Measurements from ENCODE around the gene GCNT4.

GCNT4 gene

DNA sequence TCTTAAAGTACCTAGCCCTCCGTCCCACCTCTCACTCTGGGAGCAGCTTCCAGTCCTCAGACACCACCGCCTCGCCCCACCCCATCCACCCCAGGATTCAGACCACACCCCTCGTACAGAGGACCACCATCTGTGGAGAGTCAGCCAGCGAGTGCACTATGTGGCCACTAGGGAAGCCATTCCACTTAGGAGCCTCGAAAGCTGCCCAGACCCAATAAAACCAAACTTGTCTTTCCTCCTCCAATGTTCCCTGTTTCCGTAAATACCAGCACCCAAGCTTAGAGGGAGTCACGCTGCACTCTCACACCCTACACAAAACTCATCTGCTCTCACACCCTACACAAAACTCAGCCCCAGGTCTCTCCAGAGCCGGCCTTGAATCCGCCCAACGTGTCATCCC, 1.9 kb downstream of the GCNT4 start:
- DNase-seq (ENCODE audit: low read depth): no peak

DNA sequence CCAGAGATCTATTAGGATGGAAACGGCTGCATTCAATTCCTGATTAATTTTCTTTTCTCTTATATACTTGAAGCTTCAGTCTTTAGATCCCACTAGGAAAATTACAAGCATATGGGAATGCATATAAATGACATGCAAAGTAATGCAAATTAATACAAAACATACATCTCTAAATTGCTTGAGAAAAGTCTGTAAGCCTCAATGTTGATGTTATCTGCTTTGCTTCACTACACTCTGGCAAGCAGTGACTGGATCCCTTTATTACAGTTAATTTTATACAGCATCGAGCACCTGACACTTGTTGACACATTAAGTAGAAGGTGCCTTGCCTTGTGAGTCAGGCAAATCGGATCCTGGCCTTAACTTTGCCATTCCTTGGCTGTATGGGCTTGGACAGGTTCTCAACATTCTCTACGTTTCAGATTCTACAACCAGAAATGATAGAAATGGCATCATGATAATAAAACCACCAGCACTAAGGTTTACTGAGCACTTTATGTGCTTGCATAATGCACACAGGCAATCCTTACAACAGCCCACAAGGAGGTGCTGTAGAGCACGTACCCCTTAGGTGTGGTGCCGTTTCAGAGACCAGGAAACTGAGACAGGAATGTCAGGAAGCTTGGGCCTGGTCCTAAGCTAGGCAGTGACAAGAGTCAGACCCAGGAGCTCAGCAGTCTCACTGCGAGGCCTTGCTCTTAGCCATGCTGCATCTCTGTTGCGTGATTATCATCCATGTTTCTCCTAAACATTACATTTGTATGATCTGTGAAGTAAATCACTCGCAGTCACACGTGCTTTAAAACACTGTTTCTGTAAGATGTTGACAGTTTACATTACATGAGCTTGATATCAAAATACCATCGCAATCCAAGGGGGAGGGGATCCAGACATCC, 2.7 kb downstream of the GCNT4 start:
- DNase-seq (ENCODE audit: low read depth): peak; percentile 52

DNA sequence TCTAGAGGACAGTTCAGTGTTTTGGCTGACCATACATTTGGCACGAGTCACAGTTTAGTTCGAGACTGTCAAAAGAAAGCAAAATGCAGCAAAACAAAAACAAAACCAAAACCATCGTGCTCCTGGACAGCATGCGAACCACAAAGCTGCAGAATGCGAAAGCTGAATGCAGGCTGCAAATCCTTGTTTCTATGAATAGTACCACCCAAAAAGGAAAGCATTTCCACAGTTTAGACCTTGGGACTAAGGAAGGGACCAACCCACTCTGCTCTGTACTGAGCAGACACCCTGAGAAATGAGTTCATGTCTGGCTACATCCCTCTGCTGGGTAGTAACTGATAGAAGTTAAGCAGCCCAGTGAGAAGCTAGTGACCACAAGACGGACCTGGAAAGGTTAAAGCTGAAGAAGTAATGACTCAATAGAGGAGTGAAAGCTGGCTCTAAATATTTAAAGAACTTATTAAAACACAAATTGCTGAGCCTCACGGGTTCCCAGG, 3.9 kb downstream of the GCNT4 start:
- no peak for DNase-seq (ENCODE audit: low read depth)

DNA sequence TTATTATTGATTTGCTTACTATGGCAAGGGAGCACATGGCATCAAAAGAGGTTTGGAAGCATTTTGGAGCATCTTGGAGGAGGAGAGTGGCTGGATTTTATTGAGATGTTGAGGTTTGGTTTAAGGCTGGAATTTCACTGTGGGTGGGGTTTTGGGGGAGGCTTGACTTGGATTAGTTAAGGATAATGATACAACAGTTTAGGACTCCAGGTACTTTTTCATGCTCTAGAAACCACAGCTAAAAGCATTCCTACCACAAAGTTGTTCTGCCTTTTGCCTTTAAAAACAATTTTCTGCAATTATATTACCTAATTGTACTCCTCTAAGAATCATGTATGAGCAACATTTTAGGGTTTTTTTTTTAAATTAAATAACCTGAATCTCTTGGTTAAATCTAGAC, 5.0 kb downstream of the GCNT4 start:
- no peak for DNase-seq (ENCODE audit: low read depth)

DNA sequence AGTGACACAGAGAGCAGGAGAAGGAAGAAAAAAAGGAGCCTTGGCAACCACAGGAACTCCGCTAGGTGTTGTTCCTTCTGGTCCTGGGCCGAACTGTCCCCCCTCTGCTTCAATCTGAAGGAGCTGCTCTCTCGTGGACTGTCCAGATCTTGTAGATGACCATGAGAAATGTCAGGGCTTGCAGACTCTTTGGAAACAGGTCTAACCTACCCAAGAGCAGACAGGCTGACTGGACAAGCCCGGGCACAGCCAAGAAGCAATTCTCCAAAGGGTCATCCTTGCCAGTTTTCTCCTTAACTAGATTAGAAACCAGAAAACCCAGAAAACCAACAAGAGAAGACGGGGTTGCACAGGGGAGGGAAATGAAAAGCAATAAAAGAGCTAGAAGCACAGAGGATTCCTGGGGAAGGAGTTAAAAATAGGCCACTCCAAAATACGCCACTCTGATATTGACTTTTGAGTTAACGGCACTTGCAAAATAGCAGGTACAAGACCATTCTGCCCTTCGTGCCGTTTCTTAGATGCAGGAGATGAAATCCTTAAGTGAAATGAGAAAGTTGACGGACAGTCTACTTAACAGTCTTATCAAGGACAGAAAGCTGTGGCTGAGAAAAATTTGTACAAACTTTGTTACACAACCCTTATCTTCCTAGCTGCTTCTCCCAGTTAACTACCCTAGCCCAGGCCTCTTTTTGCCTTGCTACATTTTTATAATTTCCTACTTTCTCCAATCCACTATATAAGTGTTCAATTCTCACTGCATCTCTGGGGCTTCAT, 5.8 kb downstream of the GCNT4 start:
- no peak for DNase-seq (ENCODE audit: low read depth)

DNA sequence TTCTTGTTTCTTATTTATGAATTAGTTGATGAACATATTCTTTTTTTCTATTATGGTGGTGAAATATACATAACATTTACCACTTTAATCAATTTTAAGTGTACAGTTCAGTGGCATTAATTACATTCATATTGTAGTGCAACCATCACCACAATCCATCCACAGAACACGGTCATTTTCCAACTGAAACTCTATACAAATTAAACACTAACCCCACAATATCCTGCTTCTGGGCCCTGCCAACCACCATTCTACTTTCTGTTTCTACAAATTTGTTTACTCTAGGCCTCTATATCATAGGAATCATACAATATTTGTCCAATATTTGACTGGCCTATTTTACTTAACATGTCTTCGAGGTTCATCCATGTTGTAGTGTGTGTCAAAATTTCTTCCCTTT, 7.3 kb downstream of the GCNT4 start:
- DNase-seq (ENCODE audit: low read depth): no peak

DNA sequence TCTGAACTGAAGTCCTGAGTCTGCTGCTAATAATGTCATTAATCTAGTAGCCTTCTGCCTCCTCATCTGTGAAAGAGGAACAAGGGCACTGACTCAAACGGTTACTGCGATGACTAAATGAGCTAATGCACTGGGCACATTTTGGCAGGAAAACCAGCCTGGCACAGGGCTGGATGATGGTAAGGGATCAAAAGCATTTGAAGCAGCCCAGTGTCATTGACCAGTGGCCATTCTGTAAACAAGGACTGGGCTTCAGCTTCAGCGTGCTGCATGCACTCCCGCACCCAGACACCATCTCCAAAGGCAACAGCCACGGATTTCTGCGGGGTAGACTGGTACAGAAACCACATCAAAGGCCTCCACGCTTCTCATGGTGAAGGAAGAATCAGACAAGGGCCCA, 8.0 kb downstream of the GCNT4 start:
- DNase-seq (ENCODE audit: low read depth): no peak

DNA sequence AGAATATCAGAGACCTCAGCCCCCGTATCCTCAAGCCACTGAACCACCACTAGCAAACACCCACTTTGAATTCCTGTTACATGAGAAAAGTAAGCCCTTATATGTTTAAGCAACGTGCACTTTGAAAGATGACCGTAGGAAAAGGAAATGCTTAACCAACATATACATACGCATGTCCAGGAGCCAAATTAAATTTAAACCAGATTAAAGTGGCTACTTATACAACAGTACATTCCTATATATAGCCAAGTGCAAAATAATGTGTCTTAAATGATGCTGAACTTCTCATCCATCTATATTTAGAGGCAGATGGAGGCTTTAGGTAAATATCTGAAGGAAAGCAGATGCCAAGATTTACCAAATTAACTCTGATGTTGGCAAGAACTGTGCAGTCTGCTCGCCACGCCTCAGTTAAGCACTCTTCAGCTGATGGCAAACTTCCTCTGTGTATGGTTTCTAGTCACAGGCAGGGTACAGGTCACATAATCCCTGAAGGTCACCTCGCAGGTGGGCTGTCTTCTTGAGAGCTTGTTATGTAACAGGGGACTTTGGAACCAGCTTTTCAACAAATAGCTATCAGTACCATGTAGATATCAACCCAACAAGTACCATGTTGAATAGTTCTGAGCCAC, 8.6 kb downstream of the GCNT4 start:
- DNase-seq (ENCODE audit: low read depth): no peak

DNA sequence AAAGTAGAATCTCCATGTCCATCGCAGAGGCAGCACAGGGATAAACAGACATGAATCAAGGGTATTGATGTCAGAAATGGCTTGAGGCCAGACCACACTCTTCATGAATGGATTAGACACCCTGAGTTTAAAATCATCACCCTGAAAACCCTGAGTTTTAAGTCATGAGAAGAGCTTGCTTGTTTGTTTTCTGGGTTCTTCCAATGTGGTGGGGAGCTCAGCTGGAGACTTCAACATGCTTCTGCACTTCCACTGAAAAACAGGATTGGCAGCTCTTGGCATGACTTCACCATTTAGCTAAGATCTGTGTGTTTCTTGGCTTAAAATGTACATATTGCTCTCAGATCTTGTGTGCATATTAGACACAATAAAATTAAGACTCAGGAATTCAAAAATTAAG, 9.8 kb downstream of the GCNT4 start:
- no peak for DNase-seq (ENCODE audit: low read depth)

DNA sequence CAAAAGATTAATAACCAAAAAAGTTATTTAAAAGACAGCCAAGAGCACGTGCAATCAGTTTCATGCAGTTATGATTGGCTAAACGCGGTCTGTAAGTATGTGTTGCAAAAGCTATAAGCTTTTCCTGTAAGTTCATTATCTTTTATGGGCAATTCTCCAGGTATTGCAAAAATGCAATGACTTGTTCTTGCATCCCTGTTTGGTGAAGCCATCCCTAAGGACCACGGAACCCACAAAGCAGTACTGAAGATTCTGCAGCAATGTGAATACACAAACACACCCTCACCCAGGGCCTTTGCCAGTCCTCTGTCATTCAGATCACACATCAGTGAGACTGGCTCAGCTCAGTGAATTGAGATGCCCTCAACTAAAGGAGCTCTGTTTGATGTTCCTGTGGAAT, 11.4 kb downstream of the GCNT4 start:
- DNase-seq (ENCODE audit: low read depth): no peak

DNA sequence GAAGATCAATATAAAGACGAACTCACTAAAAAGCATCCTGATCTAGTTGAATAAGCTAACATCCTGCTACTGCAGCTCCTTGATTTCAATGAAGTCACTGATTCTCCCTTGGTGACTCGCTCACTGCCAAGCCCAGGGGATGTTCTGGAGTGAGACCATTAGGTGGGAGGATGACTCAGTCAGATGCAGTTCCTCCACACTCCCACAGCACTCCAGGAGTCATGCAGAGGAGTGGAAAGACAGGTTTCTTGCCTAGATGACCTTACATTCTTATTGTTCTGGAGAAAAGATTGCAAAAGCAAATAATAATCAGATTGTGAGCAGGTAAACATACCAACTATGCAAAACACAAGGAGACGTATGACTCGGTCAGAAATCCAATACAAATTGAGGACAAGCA, 15.3 kb downstream of the GCNT4 start:
- DNase-seq (ENCODE audit: low read depth): no peak

DNA sequence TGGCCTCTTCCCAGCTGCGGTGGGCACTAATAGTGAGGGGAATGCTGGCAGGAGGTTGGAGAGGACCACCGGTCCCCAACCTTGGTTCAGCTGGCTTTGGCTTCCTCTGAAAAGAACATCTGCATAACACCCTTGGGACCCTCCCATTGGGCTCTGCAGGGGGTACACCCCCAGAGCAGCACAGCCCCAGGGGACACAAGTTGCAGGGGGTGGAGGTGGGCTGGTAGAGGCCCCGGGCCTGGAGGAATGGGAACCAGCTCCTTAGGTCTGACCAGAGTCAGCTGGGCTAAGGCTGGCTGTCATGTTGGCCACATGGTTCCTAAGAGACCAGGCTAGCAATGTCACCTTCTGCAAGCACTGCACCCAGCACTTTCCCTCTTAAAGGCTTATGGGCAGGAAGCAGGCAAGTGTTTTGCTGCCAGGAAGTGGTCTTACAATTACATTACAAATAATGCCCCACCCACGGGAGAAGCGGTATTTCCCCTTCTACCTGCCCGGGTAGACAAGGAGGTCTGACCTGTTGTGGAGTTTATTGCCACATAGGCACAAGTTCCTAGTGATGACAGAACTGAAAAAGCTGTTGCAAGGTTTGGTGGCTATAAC, 18.1 kb downstream of the GCNT4 start:
- no peak for DNase-seq (ENCODE audit: low read depth)

DNA sequence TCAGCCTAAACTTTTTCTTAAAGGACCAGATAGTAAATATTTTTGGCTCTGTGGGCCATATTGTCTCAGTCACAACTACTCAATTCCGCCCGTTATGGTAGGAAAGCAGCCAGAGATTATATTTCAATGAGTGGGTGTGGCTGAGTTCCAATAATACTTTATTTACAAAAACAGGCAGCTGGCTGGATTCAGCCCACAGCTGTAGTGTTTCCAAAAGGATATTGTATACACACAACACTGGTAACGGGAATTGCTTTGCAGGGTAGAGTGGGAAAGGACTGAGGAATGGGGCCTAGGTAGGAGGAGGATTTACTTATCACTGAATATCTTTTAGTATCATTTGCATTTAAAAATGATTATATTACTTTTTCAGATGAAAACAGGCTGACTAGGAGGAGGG, 21.0 kb downstream of the GCNT4 start:
- no peak for DNase-seq (ENCODE audit: low read depth)

DNA sequence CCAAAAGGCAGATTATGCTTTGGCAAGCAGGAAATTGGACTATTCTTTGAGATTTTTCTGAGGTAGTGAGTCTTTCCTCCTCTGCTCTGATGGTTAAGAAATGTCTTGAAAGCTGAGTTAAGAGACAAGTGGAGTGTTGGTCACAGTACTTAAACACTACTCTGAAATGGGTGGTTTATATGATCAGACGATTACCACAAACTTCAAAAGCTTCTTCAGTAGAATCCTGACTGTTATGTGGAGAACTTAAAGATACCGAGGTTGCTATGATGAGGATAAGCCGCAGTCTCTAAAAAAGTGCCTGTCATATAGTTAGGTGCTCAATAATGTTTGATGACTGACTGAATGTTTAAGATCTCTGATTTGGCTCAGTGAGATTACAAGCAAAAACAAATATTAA, 24.3 kb downstream of the GCNT4 start:
- DNase-seq (ENCODE audit: low read depth): no peak

DNA sequence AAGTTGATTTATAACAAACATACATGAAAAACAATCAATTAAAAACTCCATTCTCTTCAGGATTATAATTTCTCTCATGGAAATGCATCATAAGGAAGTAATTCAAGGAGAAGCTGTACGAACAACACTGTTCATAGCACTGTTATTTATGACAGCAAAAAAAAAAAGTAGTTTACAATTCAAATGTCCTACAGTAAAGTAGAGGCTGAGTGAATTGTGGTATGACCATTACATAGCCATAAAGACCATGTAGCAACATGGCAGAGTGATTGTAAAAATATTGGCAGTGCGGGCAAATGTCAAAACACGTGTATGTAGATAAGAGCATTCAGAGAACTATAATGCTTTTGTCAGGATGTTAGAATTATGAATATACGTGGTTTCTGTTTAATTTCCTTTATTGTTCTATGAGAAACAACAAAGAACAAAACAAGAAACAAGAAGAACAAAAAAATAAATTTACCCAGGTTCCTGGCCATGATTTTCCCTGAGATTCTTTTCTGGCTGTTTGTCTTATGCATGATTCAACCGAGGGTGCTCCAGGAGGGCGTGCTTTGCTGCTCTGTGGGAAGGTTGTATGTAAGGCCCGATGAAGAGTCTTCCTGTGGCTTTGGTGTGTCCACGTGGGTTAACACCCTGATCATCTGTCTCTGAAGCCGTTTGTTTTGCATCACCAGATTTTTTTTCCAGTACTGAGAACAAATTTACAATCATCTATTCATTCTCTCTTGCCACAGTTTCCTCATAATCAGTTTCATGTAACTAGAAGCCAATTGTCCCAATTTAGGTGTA, 28.8 kb downstream of the GCNT4 start:
- no peak for DNase-seq (ENCODE audit: low read depth)

DNA sequence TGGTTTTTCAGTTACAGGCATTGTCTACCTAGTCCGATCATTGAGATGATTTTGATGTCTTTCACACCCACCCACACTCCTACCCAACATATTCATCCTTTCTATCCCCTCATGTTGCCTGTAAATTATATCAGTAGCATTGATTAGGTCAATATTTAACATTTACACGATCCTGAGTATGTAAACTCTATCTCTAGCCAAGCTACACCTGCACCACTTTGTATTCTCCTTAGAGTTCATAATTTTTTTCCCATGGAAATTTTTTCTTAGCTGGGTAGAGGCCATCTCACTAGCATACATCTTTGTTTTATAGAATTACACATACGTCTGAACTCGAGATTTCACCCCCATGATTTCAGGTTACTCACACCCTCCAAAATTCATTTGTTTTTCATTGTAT, 30.6 kb downstream of the GCNT4 start:
- no peak for DNase-seq (ENCODE audit: low read depth)

DNA sequence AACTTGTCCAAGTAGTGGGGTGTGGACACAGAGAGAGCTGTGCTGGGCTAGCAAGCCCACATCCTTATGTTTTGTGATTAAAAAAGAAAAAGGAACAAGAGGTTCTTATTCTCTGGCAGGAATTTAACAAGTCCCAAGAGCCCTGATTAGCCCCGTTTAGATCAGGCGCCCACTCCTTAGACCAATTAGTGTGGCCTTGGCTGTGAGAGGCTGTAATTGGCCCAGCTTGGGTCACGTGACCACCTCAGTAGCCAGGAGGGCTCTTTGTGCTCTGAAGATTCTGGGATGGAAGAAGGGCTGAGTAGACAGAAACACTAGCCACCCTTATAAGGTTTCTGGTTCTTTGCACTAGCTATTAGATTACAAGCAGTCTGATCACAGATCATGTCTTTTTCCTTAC, 31.1 kb downstream of the GCNT4 start:
- DNase-seq (ENCODE audit: low read depth): no peak

DNA sequence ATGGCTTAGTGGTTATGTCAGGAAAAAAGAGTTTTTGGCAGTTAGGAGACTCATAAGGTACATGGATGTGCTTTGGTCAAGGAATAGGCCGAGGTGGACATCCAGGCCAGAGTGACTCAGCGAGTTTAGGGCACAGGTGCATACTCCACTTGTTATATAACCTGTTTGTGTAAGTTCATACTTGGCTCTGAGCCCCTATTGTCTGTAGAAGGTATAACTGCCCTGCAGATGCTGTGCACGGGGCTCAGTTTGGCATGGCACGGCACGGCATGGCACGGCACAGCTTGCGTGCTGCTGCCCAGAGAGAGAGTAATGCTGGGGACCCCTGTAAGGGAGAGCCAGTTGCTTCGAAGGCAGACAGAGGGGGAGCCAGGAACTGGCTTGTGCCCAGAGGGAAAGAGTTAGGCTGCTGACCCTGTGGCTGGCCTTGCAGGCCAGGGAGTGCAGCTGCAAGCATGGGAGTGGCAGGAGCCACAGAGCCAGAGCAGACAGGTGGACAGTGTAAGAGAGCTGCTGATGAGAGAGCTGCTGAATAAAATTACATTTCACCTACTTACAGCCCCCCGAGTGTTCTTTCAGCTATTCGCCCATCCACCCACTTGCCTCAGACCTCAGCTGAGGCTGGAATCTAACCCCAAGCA, 32.2 kb downstream of the GCNT4 start:
- DNase-seq (ENCODE audit: low read depth): no peak

DNA sequence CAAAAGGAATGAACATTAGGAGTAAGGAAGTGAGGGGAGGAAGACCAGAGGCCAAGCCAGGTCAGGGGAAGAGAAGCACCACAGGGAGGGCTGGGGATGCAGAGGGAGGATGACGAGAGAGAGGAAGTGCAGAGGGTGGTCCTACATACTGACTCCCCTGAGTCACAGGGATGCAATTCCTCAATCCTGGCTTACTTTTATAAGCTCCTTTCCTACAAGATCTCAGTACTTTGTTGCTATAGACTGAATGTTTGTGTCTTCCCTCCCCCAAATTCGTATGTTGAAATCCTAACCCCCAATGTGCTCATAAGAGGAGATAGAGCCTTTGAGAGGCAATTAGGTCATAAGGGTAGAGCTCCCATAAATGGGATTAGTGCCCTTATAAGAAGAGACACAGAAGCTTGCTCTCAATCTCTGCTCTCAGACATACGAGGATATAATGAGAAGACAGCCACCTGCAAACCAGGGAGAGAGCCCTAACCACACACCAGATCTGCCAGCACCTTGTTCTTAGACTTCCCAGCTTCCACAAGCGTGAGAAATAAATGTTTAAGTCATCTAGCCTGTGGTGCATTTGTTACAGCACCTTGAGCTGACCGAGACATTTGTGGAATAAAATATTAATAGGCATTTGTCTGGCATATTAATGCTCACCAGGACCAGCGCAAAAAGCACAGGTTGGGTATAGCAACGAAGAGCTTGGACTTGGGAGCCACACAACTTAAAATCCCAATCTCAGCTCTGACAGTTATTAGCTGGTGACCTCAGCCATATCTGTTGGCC, 33.4 kb downstream of the GCNT4 start:
- no peak for DNase-seq (ENCODE audit: low read depth)

DNA sequence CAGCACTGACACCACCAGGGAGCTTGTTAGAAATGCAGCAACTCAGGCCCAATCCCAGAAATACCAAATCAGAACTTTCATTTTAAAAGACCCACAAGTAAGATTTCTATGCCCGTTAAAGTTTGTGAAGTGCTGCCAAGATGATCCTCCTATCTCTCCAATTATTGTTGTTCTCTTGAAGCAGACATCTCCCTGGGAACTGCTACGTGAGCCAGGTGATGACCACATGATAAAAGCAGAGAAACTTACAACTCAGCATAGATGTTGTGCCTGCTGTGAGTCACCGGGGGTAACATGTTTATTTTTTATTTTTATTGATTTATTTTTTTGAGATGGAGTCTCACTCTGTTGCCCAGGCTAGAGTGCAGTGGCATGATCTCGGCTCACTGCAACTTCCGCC, 34.4 kb downstream of the GCNT4 start:
- no peak for DNase-seq (ENCODE audit: low read depth)

Measured in activated T-cell treated with anti-CD3 and anti-CD28 coated beads for 1 hour (primary cell).